ENCODE measurements around the gene KRTAP5-3.

Gene KRTAP5-3

GRCh38 chr11:1650918-1651262 lies 42.6 kb upstream of the KRTAP5-3 start:
- no peak for TF ChIP-seq ZBTB7A (tag by site-specific recombination; IDR thresholded peaks at IDR 0.05; ENCODE audit: low read depth)
- no peak for TF ChIP-seq ZNF133 (tag by site-specific recombination; IDR thresholded peaks at IDR 0.05)
- TF ChIP-seq ZNF626 (tag by site-specific recombination; IDR thresholded peaks at IDR 0.05) = no peak
- no peak for TF ChIP-seq ZNF785 (tag by site-specific recombination; IDR thresholded peaks at IDR 0.05)
- TF ChIP-seq ZNF473 (tag by site-specific recombination; IDR thresholded peaks at IDR 0.05) = no peak
- H3K4me3 ChIP-seq (ENCODE audit: low read depth, low read length) = no peak overlapping the region
- ChIA-PET POLR2A (no interaction called here), CTCF (interaction anchor here (0.9 to 6.4 kb wide), 13 partner anchors 11 to 500 kb away, joined by 3 to 138 read pairs (median 5); partner anchors contain the start of genes KRTAP5-5 and KRTAP5-6)
- H3K4me1 ChIP-seq (ENCODE audit: control insufficient read depth, insufficient read depth, low read length) = no peaks in the 10 kb centered on the region
- no peaks in the 10 kb centered on the region for H3K9me3 ChIP-seq (ENCODE audit: control insufficient read depth, insufficient read depth, low read depth, low read length)
- no peak overlapping the region for H3K27ac ChIP-seq (ENCODE audit: extremely low read depth, low read depth, low read length)
- H3K36me3 ChIP-seq (ENCODE audit: control insufficient read depth in 2 of 2, insufficient read depth in 1 of 2, low read length in 2 of 2) = no peaks in the 10 kb centered on the region

DNA sequence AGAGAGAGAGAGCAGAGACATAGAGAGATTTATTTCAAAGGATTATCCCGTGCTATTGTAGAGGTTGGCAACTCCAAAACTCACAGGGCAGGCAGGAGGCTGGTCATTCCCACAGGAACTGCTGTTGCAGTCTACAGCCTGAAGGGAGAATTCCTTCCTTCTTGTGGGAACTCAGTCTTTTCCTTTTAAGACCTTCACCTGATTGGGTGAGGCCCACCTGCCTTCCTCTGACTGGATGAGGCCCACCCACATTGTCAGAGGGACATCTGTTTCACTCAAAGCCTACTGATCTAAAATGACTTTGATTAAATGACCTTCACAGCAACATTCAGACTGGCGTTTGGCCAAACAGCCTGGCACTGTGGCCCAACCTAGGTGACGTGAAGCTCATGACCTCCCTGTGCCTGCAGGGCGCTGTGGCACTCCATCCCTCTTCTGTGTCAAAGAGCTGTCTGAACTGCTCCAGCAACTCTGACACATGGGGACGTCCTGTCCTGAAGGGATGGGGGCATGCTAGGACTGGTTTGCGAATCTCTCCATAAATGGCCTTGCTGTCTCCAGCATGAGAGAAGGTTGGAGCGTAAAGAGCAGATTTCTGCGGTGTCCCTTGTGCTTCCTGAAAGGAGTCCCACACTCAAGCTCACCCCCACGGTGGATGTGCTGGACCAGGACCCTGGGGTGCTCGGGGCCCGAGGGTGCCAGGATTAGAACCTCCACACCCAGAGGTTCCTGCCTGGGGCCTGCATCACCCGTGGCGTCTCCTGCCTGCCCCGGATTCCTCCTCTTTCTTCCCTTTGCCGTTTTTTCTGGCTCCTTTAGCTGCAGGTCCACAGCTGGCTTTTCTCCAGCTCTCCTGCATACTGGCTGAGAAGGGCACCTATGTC lies 42.0 kb upstream of the KRTAP5-3 start:
- CTCF ChIA-PET = interaction anchor here (0.5 to 6.4 kb wide), 14 partner anchors 11 to 781 kb away, joined by 3 to 138 read pairs (median 4); partner anchors contain the start of genes KRTAP5-5 and KRTAP5-6
- Histone ChIP-seq H3K4me1 (ENCODE audit: control insufficient read depth, insufficient read depth, low read length) (no peaks in the 10 kb centered on the region), H3K4me3 (ENCODE audit: low read depth, low read length) (no peak overlapping the region), H3K9me3 (ENCODE audit: control insufficient read depth, insufficient read depth, low read depth, low read length) (no peaks in the 10 kb centered on the region), H3K27ac (ENCODE audit: extremely low read depth, low read depth, low read length) (no peak overlapping the region), H3K36me3 (ENCODE audit: control insufficient read depth in 2 of 2, insufficient read depth in 1 of 2, low read length in 2 of 2) (no peaks in the 10 kb centered on the region)
- POLR2A ChIA-PET = no interaction called here
- no peak for TF ChIP-seq ZNF664 (tag by site-specific recombination; IDR thresholded peaks at IDR 0.05)
- no peak for TF ChIP-seq GLIS1 (tag by site-specific recombination; IDR thresholded peaks at IDR 0.05)
- TF ChIP-seq ZNF10 (tag by site-specific recombination; IDR thresholded peaks at IDR 0.05) = peak; percentile 100

DNA sequence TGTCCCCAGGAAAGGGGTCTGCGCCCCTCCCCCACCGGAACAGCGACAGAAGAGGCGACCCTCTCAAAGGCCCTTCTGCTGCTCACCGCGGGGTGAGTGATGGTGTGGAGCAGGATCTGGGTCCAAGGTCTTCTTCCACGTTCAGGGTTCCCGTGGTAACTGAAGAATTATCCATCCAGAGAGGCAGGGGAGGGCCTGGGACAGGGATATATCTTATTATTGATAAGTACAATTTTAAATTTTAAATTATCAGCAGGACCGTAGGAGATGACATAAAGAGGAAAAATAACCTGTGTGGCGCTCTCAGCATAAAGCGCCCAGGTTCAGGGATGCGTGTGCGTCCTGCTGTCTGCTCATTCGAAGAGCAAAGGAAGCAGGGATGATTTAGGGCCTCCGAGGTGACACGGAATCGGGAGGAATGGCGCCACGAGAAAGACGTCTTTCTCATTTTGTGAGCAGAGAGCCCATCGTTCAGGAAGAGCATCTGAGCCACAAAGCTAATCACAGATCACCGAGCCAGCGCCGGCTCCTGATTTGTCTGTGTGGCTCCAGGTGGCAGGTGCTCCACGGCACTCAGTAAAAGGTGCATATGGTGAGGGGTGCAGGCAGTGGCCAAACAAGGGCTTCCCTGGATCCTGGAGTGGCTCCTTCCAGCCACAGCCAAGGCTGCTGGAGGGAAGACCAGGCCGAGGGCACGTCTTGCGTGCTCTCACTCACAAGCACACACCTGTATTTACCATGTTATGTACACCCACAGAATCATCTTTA lies 40.6 kb upstream of the KRTAP5-3 start:
- no peaks in the 10 kb centered on the region for H3K36me3 ChIP-seq (ENCODE audit: control insufficient read depth in 2 of 2, insufficient read depth in 1 of 2, low read length in 2 of 2)
- no peaks in the 10 kb centered on the region for H3K4me1 ChIP-seq (ENCODE audit: control insufficient read depth, insufficient read depth, low read length)
- ChIA-PET CTCF (interaction anchor here (1.0 to 6.4 kb wide), 3 partner anchors 502 to 508 kb away, joined by 3 to 138 read pairs (median 4); no protein-coding TSS in a partner anchor), POLR2A (no interaction called here)
- H3K27ac ChIP-seq (ENCODE audit: extremely low read depth, low read depth, low read length) = no peak overlapping the region
- no peak for TF ChIP-seq ZFP3 (tag by site-specific recombination; IDR thresholded peaks at IDR 0.05; ENCODE audit: low read depth)
- TF ChIP-seq ZNF658 (tag by site-specific recombination; IDR thresholded peaks at IDR 0.05) = no peak
- no peak for TF ChIP-seq MZF1 (tag by site-specific recombination; IDR thresholded peaks at IDR 0.05; ENCODE audit: borderline replicate concordance)
- no peak for TF ChIP-seq ZNF48 (tag by site-specific recombination; IDR thresholded peaks at IDR 0.05)
- no peak for TF ChIP-seq ZBTB20 (tag by site-specific recombination; IDR thresholded peaks at IDR 0.05)
- no peak for TF ChIP-seq ZNF16 (tag by site-specific recombination; IDR thresholded peaks at IDR 0.05; ENCODE audit: low read depth)
- TF ChIP-seq ZNF610 (tag by site-specific recombination; IDR thresholded peaks at IDR 0.05; ENCODE audit: borderline replicate concordance) = no peak
- no peak for TF ChIP-seq PATZ1 (tag by site-specific recombination; IDR thresholded peaks at IDR 0.05)
- TF ChIP-seq PRDM1 (tag by site-specific recombination; IDR thresholded peaks at IDR 0.05) = no peak
- no peak for TF ChIP-seq ZNF488 (tag by site-specific recombination; IDR thresholded peaks at IDR 0.05)
- TF ChIP-seq ZNF549 (tag by site-specific recombination; IDR thresholded peaks at IDR 0.05) = no peak
- TF ChIP-seq ZNF677 (tag by site-specific recombination; IDR thresholded peaks at IDR 0.05) = no peak
- TF ChIP-seq, protein P1, sequence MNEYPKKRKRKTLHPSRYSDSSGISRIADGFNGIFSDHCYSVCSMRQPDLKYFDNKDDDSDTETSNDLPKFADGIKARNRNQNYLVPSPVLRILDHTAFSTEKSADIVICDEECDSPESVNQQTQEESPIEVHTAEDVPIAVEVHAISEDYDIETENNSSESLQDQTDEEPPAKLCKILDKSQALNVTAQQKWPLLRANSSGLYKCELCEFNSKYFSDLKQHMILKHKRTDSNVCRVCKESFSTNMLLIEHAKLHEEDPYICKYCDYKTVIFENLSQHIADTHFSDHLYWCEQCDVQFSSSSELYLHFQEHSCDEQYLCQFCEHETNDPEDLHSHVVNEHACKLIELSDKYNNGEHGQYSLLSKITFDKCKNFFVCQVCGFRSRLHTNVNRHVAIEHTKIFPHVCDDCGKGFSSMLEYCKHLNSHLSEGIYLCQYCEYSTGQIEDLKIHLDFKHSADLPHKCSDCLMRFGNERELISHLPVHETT (tag by site-specific recombination; IDR thresholded peaks at IDR 0.05) = no peak
- no peak overlapping the region for H3K4me3 ChIP-seq (ENCODE audit: low read depth, low read length)
- H3K9me3 ChIP-seq (ENCODE audit: control insufficient read depth, insufficient read depth, low read depth, low read length) = no peaks in the 10 kb centered on the region

All from HEK293 (cell line).